ENCODE data around the gene YOD1.

YOD1 gene

GRCh38 chr1:207071426-207071825, 20.4 kb upstream of the YOD1 start:
- DNase-seq = no peak

GRCh38 chr1:207070811-207071210, 19.8 kb upstream of the YOD1 start:
- no peak for DNase-seq

- DNase-seq = no peak
These were observed 19.0 kb upstream of the YOD1 start for GRCh38 chr1:207069858-207070506.

GRCh38 chr1:207069061-207069460, 18.1 kb upstream of the YOD1 start:
- DNase-seq = no peak

GRCh38 chr1:207067665-207068064, 16.7 kb upstream of the YOD1 start:
- DNase-seq = no peak

- no peak for DNase-seq
These were observed 16.2 kb upstream of the YOD1 start for GRCh38 chr1:207067185-207067584.

GRCh38 chr1:207064561-207064960, 13.6 kb upstream of the YOD1 start:
- DNase-seq = peak in 1 of 2 donors; percentile 20

GRCh38 chr1:207063014-207063413, 12.0 kb upstream of the YOD1 start:
- no peak for DNase-seq

- no peak for DNase-seq
These were observed 11.1 kb upstream of the YOD1 start for GRCh38 chr1:207062058-207062457.

GRCh38 chr1:207060596-207060995, 9.6 kb upstream of the YOD1 start:
- DNase-seq = no peak

GRCh38 chr1:207059881-207060280, 8.9 kb upstream of the YOD1 start:
- DNase-seq = no peak

GRCh38 chr1:207058878-207059867, 8.2 kb upstream of the YOD1 start:
- no peak for DNase-seq

GRCh38 chr1:207058252-207058651, 7.2 kb upstream of the YOD1 start:
- no peak for DNase-seq

GRCh38 chr1:207056673-207057072, 5.7 kb upstream of the YOD1 start:
- DNase-seq = no peak

- DNase-seq = no peak
These were observed 4.5 kb upstream of the YOD1 start for GRCh38 chr1:207055386-207056001.

GRCh38 chr1:207054491-207054890, 3.5 kb upstream of the YOD1 start:
- DNase-seq = no peak

- peak; percentile 92 to 94 for DNase-seq
These were observed 2.1 kb upstream of the YOD1 start, which contains the start of gene PFKFB2 for GRCh38 chr1:207052911-207053769. PFKFB2 (plus strand) TSS chr1:207053275; CDS start chr1:207054718, 1,443 bp downstream.

- DNase-seq = peak; percentile 77 to 80
These were observed 373 bp downstream of the YOD1 start for GRCh38 chr1:207050480-207051190.

- peak in 1 of 2 donors; percentile 76 for DNase-seq
These were observed 1.0 kb downstream of the YOD1 start for GRCh38 chr1:207049974-207050391.

- no peak for DNase-seq
These were observed 1.5 kb downstream of the YOD1 start for GRCh38 chr1:207049514-207049913.

- no peak for DNase-seq
These were observed 2.0 kb downstream of the YOD1 start for GRCh38 chr1:207049054-207049453.

- no peak for DNase-seq
These were observed 3.0 kb downstream of the YOD1 start for GRCh38 chr1:207048041-207048440.
